NCI-H2196 treated with DMSO at 0.1 percent for 48 hours (cell line): ENCODE results near the gene GPC1.

Source experiments
- DNase-seq: peaks from one replicate; lab custom pipeline; 2025; ENCODE audit not compliant: unreplicated experiment; lab: John Stamatoyannopoulos, UW

The GPC1 gene

GRCh38 chr2:240509667-240510512 is 74.4 kb downstream of the GPC1 start:
- no peak for DNase-seq

- no peak for DNase-seq
These were observed 75.2 kb downstream of the GPC1 start for GRCh38 chr2:240510513-240511210.

GRCh38 chr2:240511351-240512108 is 76.1 kb downstream of the GPC1 start:
- DNase-seq: no peak

- no peak for DNase-seq
These were observed 76.6 kb downstream of the GPC1 start for GRCh38 chr2:240512109-240512485.

- DNase-seq: no peak
These were observed 77.4 kb downstream of the GPC1 start for GRCh38 chr2:240512666-240513535.

- DNase-seq: no peak
These were observed 78.3 kb downstream of the GPC1 start for GRCh38 chr2:240513549-240514287.

- no peak for DNase-seq
These were observed 79.2 kb downstream of the GPC1 start for GRCh38 chr2:240514631-240515030.

- DNase-seq: no peak
These were observed 81.9 kb downstream of the GPC1 start for GRCh38 chr2:240517342-240517741.
